IPS DF 6.9 (cell line): ENCODE data around the gene KDM5B.
A peak's percentile ranks its signal among the peaks of the same experiment; 100 is the strongest.

Experiments
- DNase-seq: peaks from one replicate; pipeline ENCODE4 v3.0.0-alpha.2; 2013; ENCODE audit warnings: low read depth, low spot score
- H3K27ac ChIP-seq: one replicate; pipeline ENCODE4 v1.5.1; 2013; ENCODE audit warnings: low read length, control low read depth
- H3K27me3 ChIP-seq: 2 replicates; pipeline ENCODE4 v1.6.1; 2013; ENCODE audit warnings: mild to moderate bottlenecking, low read length; ENCODE audit not compliant: control insufficient read depth, insufficient read depth
- H3K36me3 ChIP-seq: 2 replicates; pipeline ENCODE4 v1.6.1; 2013; ENCODE audit warnings: low read length; ENCODE audit not compliant: control insufficient read depth, insufficient read depth
- H3K4me1 ChIP-seq: 2 replicates; pipeline ENCODE4 v1.6.1; 2013; ENCODE audit warnings: low read length; ENCODE audit not compliant: control insufficient read depth, insufficient read depth
- H3K4me3 ChIP-seq: 2 replicates; pipeline ENCODE4 v1.5.1; 2013; ENCODE audit warnings: mild to moderate bottlenecking, low read length
- H3K9me3 ChIP-seq: 2 replicates; pipeline ENCODE4 v1.6.1; 2013; ENCODE audit warnings: low read length, inconsistent platforms; ENCODE audit not compliant: control insufficient read depth, insufficient read depth
- WGBS: extraction: QIAGEN DNeasy Blood & Tissue Kit; methylation state at CpG from one replicate; pipeline ENCODE4 v1.1.7; 2013; ENCODE audit warnings: mixed read lengths, missing lambda C conversion rate; ENCODE audit not compliant: insufficient read length, insufficient coverage; 5-methylcytosine and 5-hydroxymethylcytosine counted together

KDM5B gene

DNA sequence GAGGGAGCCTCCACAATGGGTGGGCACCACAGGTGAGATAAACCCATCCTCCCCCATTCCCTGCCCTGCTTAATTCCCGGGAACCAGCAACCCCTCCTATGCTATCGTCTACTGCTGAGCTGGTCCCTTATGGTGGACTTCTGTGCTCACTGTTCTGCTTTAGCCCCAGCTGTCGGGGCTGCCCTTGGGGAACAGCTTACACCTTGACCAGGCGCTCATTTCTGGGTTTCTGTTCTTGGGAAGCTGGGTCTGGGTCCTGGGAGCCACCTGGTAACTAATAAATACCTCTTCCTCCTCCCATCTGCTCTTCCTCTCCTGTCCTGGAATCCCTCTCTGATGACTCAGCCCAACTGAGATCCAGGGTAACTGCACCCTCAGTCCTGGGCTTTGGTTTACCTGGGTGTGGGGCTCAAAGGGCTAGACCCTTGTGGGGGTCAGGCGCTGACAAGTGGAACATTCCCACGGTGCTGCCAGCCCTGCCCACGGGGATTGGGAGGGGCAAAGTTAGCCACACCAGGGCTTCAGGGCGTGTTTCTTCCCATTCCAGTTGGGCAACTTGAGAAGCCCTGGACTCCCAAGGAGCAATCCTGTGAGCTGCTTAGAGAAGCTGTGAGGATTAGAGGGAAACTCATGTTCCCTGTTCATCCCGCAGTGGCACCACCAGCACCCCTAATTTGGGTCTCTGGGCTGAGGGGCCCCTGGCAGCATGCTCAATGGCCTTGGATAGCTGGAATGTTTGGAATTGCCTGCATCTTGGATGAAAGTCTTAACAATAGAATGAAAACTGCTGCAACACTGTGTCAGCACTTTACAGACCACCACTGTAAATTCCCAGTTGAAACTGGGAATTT, 4.2 kb upstream of the KDM5B start:
- Histone ChIP-seq H3K36me3 (no peaks in the 10 kb centered on the region), H3K27me3 (no peaks in the 10 kb centered on the region), H3K4me3 (no peak overlapping the region; the same call in 1 of the 2 replicates), H3K4me1 (peaks cover 7% of the 10 kb centered on the region; the same call in 1 of the 2 replicates), H3K9me3 (no peaks in the 10 kb centered on the region), H3K27ac (no peak overlapping the region)
- DNase-seq: no peak
- no CpG with 5 or more reads among the region's 9 CpGs for WGBS

GRCh38 chr1:202811296-202812175, 3.3 kb upstream of the KDM5B start:
- no peak for DNase-seq
- WGBS: no CpG with 5 or more reads among the region's 43 CpGs

DNA sequence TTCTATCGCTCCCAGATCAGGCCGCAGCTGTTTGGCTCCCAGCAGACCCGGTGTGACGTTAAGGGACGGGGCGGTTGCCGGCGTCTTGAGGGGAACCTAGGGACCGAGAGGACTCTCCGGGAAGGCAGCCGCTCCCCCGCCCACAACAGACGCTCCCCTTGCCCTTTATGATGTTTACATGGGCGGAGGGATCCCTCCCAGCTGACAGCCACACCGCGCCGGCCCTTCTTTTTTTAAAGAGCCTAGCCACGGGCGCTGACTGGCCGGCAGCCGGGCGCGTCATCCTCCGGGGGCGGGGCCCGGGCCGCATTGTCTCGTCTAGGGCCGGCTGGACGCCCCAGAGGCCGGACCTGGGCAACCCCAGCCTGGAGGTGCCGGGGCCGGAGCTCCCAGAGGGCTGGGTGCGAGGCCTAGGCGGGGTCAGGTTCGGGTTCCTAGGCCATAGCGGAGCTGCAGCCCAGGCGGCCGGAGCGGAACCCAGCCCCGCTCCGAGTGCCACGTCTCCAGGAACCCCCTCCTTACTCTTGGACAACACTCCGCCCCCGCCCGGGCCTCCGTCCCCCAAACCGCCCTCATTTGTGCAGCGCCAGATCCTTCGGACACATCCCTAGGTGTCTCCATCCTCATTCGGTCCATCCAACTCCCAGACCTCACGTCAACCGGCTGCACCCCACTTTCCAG, 2.5 kb upstream of the KDM5B start, which contains the start of gene PCAT6:
TSS of gene PCAT6 (plus strand) at position 340 of the 681 bp plus-strand sequence.
- Histone ChIP-seq H3K27ac (no peak within 1 kb of the TSS), H3K36me3 (no peaks in the 10 kb centered on the region), H3K9me3 (no peaks in the 10 kb centered on the region), H3K27me3 (no peaks in the 10 kb centered on the region), H3K4me3 (peak within 1 kb of the TSS; percentile 52; the same call in 1 of the 2 replicates), H3K4me1 (peaks cover 7% of the 10 kb centered on the region; the same call in 1 of the 2 replicates)
- peak; percentile 91 for DNase-seq
- no CpG with 5 or more reads among the region's 53 CpGs for WGBS

More at GRCh38 chr1:202811296-202812175, 3.3 kb upstream of the KDM5B start:
- Histone ChIP-seq H3K4me1 (peaks cover 7% of the 10 kb centered on the region; the same call in 1 of the 2 replicates), H3K9me3 (no peaks in the 10 kb centered on the region), H3K36me3 (no peaks in the 10 kb centered on the region), H3K27me3 (no peaks in the 10 kb centered on the region), H3K27ac (no peak overlapping the region), H3K4me3 (peak overlapping the region; percentile 52; the same call in 1 of the 2 replicates)

DNA sequence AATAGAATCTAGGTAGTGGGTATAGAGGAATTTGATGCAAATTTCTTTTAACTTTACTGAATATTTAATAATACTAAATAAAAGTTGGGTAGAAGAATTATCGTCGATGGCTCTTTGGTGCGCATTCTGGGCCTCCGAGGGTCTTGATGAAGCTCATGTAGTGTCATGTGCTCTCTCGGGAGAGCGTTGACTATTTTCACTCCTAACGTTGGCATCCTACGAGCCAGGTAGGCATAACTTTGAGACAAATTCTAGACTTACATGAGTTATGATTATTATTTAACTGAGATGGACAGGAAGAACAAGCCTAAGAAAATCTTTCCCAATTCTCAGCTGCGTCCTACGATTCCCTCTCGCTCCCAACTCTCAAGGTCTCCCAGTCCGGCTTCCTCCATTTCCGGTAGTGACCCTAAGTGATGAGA, 2.0 kb upstream of the KDM5B start:
- H3K9me3 ChIP-seq: no peaks in the 10 kb centered on the region
- no peaks in the 10 kb centered on the region for H3K36me3 ChIP-seq
- DNase-seq: no peak
- no peaks in the 10 kb centered on the region for H3K27me3 ChIP-seq
- H3K4me1 ChIP-seq: peaks cover 7% of the 10 kb centered on the region; the same call in 1 of the 2 replicates
- no peak overlapping the region for H3K27ac ChIP-seq
- no CpG with 5 or more reads among the region's 13 CpGs for WGBS
- H3K4me3 ChIP-seq: peak overlapping the region; percentile 20; the same call in 1 of the 2 replicates

DNA sequence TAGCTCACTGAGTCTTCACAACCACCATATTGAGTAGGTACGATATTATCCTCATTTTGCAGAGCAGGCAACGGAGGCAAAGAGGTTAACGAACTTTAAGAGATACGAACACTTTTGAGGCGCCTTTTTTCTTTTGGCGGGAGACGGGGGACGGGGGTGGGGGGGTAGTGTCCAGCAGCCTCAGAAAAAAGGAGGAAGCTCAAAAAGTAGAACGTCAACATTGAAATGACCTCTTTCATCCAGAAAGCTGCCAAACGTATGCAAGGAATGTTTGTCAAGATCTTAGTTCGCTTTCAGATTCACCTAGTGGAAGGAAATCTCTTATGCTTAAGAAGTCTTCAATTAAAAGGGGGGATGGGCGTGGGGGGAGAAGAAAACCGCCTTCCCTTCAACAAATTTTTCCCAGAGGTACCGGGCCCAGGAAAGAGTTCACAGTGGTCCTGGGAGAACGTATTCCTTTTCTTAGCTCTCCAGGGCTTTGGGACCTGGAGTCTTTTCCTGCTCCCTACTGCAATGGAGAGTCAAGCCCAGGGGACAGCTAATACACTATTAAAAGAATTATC, 1.5 kb upstream of the KDM5B start:
- H3K27ac ChIP-seq: no peak overlapping the region
- H3K9me3 ChIP-seq: no peaks in the 10 kb centered on the region
- H3K27me3 ChIP-seq: no peaks in the 10 kb centered on the region
- DNase-seq: no peak
- peaks cover 7% of the 10 kb centered on the region; the same call in 1 of the 2 replicates for H3K4me1 ChIP-seq
- no peaks in the 10 kb centered on the region for H3K36me3 ChIP-seq
- no CpG with 5 or more reads among the region's 15 CpGs for WGBS
- no peak overlapping the region for H3K4me3 ChIP-seq

- Histone ChIP-seq H3K4me3 (peak overlapping the region; percentile 97), H3K36me3 (no peaks in the 10 kb centered on the region), H3K27me3 (no peaks in the 10 kb centered on the region), H3K4me1 (peaks cover 3% of the 10 kb centered on the region; the same call in 1 of the 2 replicates), H3K27ac (no peak overlapping the region), H3K9me3 (no peaks in the 10 kb centered on the region)
- WGBS: no CpG with 5 or more reads among the region's 45 CpGs
- no peak for DNase-seq
Observed at GRCh38 chr1:202807451-202807925, 733 bp downstream of the KDM5B start.

DNA sequence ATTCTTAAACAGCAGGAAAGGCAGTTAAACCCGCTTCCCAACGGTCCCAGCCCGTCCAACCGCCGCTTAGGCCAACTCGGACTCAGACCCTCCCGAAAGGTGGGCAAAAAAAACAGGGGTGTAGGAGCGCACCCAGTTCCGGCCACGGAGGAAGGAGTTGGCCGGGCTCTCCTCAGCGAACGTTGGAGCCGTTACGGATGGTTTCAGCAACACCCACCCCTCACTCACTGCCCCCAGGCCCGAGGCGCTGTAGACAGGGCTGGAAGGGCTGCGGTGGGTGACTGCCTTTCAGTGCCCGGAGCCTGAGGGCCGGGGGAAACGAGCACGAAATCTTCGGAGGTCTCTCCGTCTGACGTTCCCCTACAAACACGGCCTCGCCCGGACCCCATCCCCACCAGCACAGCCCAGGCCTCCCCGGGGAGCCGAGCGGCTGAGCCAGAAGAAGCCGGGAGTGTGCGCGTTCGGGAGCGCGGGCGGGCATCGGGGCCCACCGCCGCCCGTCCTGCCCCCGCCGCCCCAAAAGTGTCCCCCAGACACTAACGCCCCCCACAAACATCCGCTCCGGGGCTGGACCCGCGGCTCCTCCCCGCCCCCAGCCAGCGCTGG, 1.3 kb downstream of the KDM5B start:
- H3K4me1 ChIP-seq: peaks cover 1% of the 10 kb centered on the region; the same call in 1 of the 2 replicates
- no peaks in the 10 kb centered on the region for H3K36me3 ChIP-seq
- H3K27me3 ChIP-seq: no peaks in the 10 kb centered on the region
- H3K27ac ChIP-seq: no peak overlapping the region
- H3K9me3 ChIP-seq: no peaks in the 10 kb centered on the region
- no CpG with 5 or more reads among the region's 51 CpGs for WGBS
- DNase-seq: no peak
- peak overlapping the region; percentile 97 for H3K4me3 ChIP-seq

- peak overlapping the region; percentile 97; the same call in 1 of the 2 replicates for H3K4me3 ChIP-seq
- no peaks in the 10 kb centered on the region for H3K9me3 ChIP-seq
- no peak overlapping the region for H3K27ac ChIP-seq
- H3K36me3 ChIP-seq: no peaks in the 10 kb centered on the region
- no peaks in the 10 kb centered on the region for H3K27me3 ChIP-seq
- no CpG with 5 or more reads among the region's 7 CpGs for WGBS
- peaks cover 1% of the 10 kb centered on the region; the same call in 1 of the 2 replicates for H3K4me1 ChIP-seq
- DNase-seq: no peak
Observed at GRCh38 chr1:202805886-202806844, 2.1 kb downstream of the KDM5B start.
